GM18526 (cell line): ENCODE measurements around the gene FHIT.

ENCODE experiments used
- POLR2A ChIP-seq: IDR thresholded peaks from 3 replicates; pipeline ENCODE4 v1.6.1; 2011; ENCODE audit not compliant: insufficient read length; ENCODE audit errors: extremely low read depth

The FHIT gene

DNA sequence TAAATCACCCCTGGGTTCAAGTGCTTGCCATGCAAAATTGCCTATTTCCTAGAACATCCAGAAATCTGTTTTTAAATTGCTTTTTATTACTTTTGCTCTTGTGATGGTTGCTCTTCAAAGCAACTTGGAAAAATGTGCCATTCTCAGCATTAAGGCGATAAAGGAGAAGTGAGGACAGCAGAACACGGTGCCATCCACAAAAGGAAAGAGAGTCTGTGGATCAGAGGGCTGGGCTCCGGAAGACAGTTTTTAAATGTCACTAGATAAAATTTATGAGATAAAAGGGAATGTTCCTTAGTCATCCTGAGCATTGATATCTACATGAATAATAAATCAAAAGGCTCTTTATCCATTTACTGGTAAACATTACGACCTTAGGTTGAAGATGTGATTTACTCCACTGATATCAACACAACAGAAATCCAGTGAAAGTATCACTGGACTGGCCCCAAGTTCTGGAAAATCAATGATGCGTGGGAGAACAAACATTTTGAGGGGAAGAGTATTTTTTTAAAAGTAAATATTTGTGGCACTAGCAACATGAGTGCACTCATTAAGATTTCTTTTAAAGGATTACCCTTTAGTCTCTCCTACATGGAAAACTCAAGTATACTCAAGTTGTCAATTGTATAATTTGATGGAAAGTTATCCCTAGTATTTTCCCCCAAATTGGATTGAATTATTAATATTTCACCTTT lies 554.7 kb downstream of the FHIT start:
- no peak for TF ChIP-seq POLR2A

DNA sequence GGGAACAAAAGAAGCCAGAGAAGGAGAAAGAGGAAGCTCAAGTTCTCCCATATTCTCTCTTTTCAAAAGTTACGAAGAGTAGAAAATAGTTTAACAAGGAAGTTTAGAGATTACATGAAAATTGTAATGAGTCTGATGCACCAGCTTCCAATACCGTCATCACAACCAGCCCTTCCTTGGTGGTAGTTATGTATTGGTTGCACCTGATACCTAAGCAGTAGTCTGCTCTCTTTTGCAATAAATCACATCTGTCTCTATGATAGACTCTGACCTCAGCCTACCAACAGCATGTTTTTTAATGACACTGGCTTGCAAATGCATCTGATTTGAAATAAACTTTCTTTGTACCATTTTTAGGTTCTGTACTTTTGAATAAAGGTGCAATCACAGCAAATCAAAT lies 575.8 kb downstream of the FHIT start:
- TF ChIP-seq POLR2A, result no peak

GRCh38 chr3:60674870-60675269 lies 576.4 kb downstream of the FHIT start:
- TF ChIP-seq POLR2A, result no peak

DNA sequence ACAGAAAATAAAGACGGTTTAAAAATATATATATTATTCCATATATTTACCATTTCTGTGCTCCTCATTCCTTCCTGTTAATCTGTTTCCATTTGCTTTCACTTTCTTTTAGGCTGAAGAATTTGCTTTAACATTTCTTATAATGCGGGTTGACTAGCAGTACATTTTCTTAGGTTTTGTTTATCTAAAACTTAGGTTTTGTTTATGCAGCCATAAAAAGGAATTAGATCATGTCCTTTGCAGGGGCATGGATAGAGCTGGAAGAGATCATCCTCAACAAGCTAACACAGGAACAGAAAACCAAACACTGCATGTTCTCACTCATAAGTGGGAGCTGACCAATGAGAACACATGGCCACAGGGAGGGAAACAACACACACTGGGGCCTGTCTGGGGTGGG lies 578.1 kb downstream of the FHIT start:
- TF ChIP-seq POLR2A, result no peak

- TF ChIP-seq POLR2A, result no peak
These were observed 581.6 kb downstream of the FHIT start for GRCh38 chr3:60669636-60670035.

DNA sequence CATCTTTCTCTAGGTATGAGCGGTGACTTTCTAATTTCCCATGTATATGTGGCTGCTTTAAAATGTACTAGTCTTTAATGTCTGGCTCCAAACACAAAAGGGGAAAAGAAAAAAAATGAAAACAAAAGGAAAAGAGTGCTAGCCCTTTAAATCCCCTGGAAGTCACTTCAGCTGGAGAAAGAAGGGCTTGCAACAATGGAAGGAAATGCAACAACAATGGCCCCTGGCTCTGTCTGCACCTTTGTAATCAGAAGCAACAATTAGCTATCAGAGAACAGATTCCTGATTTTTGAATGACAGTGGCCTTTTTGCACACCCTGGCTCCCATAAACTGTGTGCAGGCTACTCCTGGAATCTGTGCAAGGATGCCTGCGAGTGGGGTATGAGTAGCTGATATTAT lies 591.2 kb downstream of the FHIT start:
- no peak for TF ChIP-seq POLR2A

DNA sequence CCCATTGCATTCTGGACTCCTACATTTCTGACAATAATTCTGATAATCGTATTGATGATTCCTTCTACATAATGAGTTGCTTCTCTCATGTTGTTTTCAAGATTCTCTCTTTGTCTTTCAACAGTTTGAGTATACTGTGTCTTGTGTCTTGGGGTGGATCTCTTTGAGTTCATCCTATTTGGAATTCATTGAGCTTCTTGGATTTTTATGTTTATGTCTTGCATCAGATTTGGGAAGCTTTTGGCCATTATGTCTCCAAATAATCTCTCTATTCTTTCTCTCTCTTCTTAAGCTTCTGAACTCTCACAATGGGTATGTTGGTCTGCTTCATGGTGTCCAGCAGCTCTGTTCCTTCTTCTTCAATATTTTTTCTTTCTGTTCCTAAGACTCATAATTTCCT lies 592.2 kb downstream of the FHIT start:
- TF ChIP-seq POLR2A, result no peak

DNA sequence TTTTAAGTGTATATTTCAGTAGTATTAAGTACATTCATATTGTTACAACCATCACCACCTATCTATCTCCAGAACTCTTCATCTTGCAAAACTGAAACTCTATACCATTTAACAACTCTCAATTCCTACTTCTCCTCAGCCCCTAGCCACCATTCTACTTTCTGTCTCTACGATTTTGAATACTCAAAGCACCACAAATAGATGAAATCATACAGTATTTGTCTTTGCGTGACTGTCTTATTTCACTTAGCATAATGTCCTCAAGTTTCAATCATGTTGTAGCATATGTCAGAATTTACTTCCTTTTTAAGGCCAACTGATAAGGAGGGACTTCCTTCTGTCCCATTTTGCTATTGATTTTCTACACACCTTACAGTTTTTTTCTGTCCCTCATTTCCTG lies 593.3 kb downstream of the FHIT start:
- TF ChIP-seq POLR2A, result no peak

DNA sequence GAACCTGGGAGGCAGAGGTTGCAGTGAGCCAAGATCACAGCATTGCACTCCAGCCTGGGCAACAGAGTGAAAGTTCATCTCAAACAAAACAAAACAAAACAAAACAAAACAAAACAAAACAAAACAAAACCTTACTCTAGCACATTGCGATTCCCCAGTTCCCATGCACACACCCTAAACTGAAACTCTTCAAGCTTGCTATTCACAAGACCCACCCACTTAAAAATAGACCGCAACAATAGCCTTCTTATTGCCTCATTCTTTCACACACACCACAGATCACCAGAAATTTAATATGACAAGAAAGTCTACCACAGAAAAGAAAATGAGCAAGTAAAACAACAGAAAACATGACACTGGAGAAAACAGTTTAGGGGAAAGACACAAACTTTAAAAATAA lies 598.4 kb downstream of the FHIT start:
- no peak for TF ChIP-seq POLR2A

- TF ChIP-seq POLR2A, result no peak
These were observed 599.5 kb downstream of the FHIT start for GRCh38 chr3:60651799-60652198.

GRCh38 chr3:60650171-60650570 lies 601.1 kb downstream of the FHIT start:
- no peak for TF ChIP-seq POLR2A

- TF ChIP-seq POLR2A, result no peak
These were observed 605.5 kb downstream of the FHIT start for GRCh38 chr3:60645801-60646200.

GRCh38 chr3:60643831-60644230 lies 607.4 kb downstream of the FHIT start:
- no peak for TF ChIP-seq POLR2A

DNA sequence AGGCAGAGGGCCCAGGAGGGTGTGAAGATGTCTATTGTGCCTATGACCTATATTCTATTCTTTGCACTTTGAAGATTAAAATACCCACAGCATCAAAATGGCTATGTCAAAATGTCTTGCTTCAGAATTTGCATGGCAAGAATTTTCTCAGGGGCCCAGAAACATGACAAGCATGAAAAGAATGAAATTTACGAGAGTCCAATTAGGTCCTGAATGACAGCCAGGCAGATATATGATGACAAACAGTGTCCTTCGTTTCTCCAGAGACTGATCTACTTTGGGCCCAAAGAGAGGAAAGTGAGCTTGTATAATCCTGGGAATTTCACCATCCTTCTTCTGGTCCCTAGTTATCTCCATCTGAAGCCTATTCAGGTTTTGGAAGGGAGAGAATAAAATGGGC lies 609.9 kb downstream of the FHIT start:
- TF ChIP-seq POLR2A, result no peak

GRCh38 chr3:60636846-60637245 lies 614.4 kb downstream of the FHIT start:
- TF ChIP-seq POLR2A, result no peak

DNA sequence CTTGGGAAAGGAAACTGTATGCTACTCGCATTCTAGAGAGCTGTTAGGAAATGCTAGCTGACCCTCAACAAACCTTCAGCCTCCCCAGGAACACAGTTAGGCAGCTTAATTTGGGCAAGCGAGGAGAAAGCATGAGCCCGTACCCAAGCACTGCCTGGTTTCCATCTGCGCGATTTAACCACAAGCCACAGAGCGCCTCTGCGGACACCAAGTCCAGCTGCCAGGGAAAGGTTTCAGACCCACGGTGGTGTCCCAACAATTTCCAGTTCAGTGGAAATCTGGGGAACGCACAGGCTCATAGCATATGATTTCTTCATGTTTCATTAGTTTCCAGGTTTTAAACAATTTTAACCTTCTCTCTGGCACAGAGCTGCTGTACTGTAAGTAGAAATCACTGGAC lies 617.6 kb downstream of the FHIT start:
- TF ChIP-seq POLR2A, result no peak

GRCh38 chr3:60631509-60631908 lies 619.7 kb downstream of the FHIT start:
- TF ChIP-seq POLR2A, result no peak

DNA sequence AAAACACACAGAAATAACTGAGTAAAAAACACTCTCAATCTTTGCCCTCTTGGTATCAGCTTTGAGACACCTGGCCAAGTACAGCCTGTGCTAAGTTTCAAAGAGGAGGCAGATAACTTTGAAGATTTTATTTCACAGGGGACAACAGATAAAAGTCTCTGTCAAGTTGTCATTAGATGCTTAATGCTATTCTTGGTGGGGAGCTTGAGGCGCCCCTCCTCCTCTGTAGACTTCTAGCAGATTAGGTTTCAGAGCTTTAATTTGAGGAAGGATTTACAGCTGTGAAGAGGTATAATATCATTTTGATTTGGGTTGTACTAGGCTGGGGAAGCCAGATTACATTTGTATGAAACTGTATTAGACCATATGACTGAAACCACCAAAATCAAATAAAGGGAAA lies 620.3 kb downstream of the FHIT start:
- TF ChIP-seq POLR2A, result no peak

GRCh38 chr3:60629816-60630215 lies 621.4 kb downstream of the FHIT start:
- TF ChIP-seq POLR2A, result no peak
